ENCODE data around the gene SPAG16.

- no peak for TF ChIP-seq POLR2A (IDR thresholded peaks at IDR 0.05)
- TF ChIP-seq CTCF (IDR thresholded peaks at IDR 0.05): no peak
Observed at GRCh38 chr2:213669657-213670056, 385.4 kb downstream of the SPAG16 start.

Data from prostate gland (tissue), 2 donors.